GM18505 (cell line): ENCODE measurements around the gene NLRP6.
"Not testable (repeated sequence)": the region's sequence is repeated elsewhere in the genome, so short reads cannot be mapped to it uniquely, and the experiment has no call there.

Experiments
- ATAC-seq: cut with Tn5 transposase; IDR thresholded peaks from one replicate; pipeline ENCODE4 v1.9.1; 2021; ENCODE audit not compliant: unreplicated experiment
- POLR2A ChIP-seq: IDR thresholded peaks from 4 replicates; pipeline ENCODE4 v1.6.1; 2011; ENCODE audit warnings: borderline replicate concordance; ENCODE audit not compliant: insufficient read depth, insufficient read length; ENCODE audit errors: extremely low read depth

Gene NLRP6

DNA sequence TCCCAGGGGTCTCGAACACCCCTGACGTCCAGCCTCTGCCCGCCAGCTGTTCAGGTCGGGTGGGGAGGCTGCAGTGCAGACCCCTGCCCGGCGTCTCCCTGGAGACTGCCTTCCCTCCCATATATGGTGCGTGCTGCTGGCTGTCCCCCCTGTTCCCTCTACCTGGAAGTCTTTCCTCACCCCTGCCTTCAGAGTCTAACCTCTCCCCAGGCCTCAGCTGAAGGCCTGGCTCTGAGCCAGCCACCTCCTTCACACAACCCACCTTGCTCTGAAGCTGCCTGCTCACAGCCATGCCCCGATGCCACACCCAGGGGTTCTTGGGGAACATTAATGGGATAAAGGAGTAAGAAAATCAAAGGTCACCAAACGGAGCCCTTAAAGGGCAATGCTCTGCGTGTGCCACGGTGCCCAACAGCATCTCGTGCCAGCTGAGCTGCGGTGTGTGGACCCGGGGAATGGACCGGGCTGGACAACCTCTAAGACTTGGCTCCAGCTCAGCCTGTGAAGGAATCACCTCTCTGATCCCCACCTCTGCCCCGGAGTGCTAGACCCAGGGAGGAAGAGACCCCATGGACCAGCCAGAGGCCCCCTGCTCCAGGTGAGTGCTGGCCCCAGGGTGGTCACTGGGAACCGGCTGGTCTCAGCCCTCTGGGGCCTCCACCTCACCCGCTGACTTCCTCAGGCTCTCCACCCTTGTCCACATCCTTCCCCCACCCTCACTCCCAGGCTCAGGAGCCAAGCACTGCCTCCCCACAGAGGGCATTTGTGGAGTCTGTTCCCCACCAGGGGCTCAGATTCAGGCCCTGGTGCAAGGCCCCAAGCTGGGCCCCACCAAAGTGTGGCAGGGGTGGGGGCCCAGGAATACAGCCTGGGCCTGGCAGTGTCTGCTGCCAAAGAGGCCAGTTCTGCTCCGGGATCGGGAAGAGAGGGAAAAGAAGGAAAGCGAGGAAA, at the start of gene NLRP6:
NLRP6 (plus strand) TSS at position 407 of the 951 bp plus-strand sequence; CDS start at position 570, 163 bp downstream.
- TF ChIP-seq POLR2A: no peak
- no peak for ATAC-seq

DNA sequence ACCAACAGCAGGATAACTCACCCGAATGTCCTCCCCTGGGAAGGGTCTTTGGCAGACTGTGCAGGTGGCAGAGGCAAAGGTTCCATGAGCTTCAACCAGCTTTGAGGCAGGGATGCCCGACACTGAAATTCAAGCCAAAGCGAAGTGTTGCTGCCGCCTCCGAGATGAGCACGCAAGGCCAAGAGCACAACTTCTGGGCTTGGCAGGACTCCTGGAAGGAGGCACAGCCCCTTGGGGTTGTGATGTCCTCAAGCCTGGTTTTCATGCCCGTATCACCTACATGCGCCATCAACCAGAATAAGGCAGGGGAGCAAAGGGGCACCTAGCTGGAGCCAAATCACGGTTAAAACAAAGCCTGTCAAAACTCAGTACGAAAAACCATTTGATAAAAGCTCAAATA, 47.8 kb upstream of the NLRP6 start:
- TF ChIP-seq POLR2A: no peak
- no peak for ATAC-seq

DNA sequence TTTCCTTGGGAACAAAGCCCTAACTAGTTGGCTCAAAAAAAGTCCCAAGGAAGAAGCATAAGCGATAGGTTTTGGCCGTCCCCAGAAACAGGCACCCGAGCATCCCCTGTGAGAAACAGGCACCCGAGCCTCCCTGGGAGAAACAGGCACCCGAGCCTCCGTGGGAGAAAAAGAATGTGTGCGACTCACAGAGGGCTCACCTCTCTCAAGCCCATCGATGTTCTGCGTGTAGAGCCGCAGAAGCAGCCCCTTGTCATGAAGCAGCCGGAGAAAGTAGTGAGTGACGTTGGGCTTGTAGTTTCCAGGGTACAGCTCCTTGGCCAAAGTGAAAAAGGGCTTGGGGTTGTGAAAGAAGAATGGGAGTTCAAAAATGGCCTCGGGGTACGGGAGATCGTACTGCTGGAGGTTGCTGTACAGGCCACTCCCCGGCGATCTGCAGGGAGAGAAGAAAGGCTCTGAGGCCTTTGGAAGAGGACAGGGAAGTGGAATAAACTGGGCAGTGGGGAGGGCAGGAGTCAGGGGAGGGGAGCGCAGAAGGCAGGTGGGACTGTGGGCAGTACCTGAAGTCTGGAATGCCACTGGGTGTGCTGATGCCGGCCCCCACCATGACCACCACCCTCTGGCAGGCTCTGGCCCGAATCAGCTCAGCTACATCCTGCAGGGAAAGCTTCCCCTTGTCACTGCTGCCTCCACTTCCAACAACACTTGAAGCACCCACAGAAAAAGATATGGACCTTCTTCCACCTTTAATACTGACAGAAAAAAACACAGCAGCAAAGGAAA, 45.2 kb upstream of the NLRP6 start:
- ATAC-seq: no peak

DNA sequence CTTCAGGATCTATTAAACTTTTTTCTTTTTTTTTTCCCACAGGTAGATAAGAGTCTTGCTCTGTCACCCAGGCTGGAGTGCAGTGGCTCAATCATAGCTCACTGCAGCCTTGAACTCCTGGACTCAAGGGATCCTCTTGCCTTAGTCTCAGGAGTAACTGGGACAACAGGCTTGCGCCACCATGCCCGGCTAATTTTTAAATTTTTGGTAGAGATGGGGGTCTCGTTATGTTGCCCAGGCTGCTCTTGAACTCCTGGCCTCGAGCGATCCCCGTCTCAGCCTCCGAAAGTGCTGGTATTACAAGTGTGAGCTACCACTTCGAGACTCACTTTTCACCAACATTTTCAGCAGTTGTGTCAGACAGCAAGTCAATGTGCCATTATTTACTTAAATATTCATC, 43.0 kb upstream of the NLRP6 start:
- no peak for ATAC-seq
- TF ChIP-seq POLR2A: no peak

More for the DNA sequence above, 45.2 kb upstream of the NLRP6 start:
- no peak for TF ChIP-seq POLR2A

DNA sequence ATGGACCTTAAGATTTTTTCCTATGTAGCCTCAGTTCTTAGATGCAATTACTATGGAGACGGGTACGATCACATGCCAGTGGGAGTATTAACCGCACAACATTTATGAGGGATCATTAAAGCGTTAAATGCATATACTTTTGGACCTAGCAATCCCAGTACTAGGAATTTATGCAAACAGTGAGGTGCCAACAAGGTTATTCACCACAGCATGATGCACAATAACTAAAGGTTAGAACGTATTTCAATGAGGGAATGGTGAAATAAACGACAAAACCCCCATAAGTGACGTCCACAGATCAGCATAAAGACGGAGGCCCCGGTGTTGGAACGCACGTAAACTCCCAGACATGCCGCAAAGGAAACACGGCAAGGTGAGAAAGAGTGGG, 42.6 kb upstream of the NLRP6 start:
- ATAC-seq: no peak
- TF ChIP-seq POLR2A: no peak

DNA sequence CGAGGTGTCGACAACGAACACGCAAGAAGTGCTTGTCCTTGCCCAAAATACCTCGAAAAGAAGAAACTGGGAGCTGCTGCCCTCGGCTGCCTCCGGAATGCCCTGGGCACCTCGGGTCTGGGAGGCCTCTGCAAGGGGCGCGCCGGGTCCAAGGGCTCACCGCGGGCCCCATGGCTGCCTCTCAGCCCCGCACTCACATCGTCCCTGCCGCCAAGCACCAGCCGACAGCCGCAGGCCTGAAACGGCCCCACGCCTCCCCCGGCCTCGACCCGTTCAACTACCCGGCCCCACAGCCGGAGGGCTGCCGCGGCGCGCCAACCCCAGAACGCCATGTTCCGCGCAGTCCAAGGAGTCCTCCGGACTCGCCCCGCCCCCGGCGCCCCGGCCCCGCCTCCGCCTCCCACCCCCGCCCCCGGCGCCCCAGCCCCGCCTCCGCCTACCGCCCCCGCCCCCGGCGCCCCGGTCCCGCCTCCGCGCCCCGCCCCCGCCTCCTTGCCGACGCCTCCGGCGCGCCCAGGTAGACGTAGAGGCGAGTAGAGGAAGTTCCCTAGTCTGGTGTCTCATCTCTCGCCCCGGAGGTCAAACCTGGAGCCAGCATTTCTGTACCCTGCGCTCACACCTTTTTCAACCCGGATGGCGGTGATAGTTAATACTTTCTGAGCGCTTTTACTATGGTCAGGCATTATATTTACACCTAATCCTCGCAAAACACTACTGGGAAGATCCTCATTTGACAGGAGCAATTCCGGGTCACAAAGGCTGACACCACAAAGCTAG, 42.0 kb upstream of the NLRP6 start, which contains the start of gene SIRT3:
SIRT3 (minus strand) TSS at position 346 of the 777 bp plus-strand sequence; CDS start at position 332, 14 bp downstream.
- ATAC-seq: peak; percentile 61
- peak; percentile 69 for TF ChIP-seq POLR2A

DNA sequence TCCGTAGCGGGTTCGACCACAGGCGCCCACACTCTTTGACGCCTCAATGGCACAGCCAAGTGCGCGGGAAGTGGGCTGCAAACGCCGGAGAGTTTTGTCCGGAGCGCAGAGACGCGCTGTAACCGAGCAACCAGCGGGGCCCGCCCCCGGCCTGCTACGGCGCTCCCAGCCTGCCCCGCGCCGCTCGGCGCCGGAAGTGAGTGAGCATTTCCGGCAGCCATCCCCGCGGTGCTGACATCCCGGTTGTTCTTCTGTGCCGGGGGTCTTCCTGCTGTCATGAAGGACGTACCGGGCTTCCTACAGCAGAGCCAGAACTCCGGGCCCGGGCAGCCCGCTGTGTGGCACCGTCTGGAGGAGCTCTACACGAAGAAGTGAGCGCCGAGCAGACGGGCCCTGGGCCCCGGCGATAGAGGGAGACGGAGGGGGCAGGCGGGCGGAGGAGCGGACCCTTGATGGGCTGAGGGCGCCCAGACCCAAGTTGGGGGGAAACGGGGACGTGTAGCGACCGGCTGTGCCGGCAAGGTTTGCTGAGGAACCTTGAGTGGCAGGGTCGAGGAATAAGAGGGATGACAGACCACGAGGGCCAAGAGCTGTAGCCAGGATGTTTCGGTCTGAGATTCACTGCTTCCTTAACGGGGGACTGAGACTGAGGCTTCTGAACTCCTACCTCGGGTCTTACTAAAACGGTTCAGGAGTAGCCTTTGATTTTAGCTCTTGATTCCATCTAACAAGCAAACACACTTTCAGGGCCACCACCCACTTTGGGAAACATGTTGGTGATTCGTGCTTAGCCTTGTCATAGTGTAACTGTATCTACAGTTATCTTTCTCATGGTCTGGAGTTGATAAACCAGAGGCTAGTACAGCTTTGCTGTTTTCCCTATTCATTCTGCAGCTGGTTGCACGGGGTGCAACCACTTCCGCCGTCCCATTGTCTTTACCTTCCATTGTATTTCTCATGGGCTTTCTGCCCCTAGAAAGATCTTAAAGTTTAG, 41.1 kb upstream of the NLRP6 start, which contains the start of gene PSMD13:
PSMD13 (plus strand) TSS at position 203 of the 994 bp plus-strand sequence; CDS start at position 277, 74 bp downstream.
- peak; percentile 85 for ATAC-seq
- peak; percentile 78 for TF ChIP-seq POLR2A

DNA sequence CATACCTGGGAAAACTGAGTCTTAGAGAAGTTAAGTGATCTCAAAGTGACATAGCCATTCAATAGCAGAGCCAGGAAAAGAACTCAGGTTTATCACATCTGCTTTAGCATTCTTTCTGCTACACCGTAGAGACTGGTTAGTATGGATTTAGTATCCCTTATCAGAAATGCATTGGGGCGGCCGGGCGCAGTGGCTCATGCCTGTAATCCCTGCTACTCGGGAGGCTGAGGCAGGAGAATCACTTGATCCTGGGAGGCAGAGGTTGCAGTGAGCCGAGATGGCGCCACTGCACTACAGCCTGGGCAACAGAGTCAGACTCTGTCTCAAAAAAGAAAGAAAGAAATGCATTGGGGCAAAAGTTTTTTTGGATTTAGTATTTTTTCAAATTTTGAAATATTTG, 39.9 kb upstream of the NLRP6 start:
- not testable (repeated sequence) for ATAC-seq

DNA sequence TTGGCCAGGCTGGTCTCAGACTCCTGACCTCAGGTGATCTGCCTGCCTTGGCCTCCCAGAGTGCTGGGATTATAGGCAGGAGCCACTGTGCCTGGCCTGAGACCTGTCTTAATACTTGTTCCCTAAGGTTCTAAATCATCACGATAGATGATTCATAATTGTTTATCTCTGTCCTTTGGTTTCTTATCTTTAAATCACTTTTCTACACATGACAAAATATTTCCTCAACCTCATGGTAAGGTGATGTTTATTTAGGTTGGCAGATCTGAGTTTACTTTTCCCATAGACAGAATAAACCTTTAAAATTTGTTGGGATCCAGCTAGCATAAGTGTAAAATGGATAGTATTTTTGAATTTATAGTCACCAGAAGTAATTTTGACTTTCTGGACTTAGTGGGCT, 37.9 kb upstream of the NLRP6 start:
- ATAC-seq: no peak
- no peak for TF ChIP-seq POLR2A

DNA sequence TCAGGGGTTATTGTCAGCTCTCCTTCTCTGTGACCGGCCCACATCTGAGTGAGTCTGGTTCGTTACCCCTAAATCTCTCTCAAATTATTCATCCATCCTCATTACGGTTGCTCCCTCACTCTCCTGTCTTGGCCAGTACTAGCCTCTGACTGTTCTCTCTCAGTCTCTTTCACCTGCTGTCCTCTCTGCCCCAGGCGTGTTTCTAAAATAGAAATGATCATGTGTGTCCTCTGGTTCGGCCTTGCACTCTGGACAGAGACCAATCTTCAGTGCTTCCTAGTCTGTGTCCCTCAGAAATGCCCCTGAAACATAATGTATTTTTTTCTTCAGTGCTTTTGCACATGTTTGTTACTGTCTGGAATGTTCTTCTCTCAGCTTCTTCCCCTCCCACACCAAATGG, 36.6 kb upstream of the NLRP6 start:
- no peak for ATAC-seq
- TF ChIP-seq POLR2A: no peak

DNA sequence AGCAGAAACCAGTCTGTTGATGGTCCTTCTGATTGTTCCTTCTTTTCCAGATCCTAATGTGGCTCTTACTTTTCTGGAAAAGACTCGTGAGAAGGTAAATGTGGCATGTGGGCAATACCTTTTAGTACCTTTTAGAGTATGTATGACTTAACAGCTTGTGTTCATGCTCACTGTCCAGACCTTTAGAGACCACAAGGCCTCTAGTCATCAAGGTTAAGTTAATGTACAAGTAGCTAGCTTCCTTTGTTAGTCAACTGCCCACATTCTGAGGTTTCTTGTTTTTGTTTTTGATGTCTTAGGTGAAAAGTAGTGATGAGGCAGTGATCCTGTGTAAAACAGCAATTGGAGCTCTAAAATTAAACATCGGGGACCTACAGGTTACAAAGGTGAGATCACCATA, 33.8 kb upstream of the NLRP6 start:
- ATAC-seq: no peak
- TF ChIP-seq POLR2A: no peak

DNA sequence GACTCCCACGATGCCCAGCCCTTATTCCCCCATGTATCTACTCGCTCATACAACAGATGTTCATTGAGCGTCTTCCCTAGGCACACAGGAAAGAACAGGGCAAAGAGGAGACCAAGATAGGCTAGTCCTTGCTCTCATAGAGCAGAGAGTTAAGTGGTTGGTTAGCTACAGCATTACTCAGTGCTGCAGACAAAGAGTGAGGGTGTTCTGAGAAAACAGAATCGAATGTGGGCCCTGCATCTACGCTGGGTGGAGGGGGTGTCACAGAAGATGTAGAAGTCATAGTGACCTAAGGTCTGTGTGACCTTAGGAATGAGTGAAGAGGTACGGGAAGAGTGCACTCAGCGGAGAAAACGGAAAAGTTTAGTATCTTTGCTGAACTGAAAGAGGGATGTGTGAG, 29.1 kb upstream of the NLRP6 start:
- no peak for TF ChIP-seq POLR2A
- ATAC-seq: no peak
